Retinal pigment epithelial cell (primary cell): ENCODE results near the gene ILK.

ENCODE experiments used
- DNase-seq: peaks from one replicate; pipeline ENCODE4 v3.0.0-alpha.2; 2010; ENCODE audit warnings: low read depth
- H3K4me3 ChIP-seq: 2 replicates; pipeline ENCODE4 v1.5.1; 2011; ENCODE audit warnings: mild to moderate bottlenecking, low read length, control low read depth, moderate library complexity
- CTCF ChIP-seq: conservative IDR thresholded peaks from 2 replicates; pipeline ENCODE4 v1.5.1; 2011; ENCODE audit warnings: low read depth, low read length, control low read depth, inconsistent platforms

Gene ILK

DNA sequence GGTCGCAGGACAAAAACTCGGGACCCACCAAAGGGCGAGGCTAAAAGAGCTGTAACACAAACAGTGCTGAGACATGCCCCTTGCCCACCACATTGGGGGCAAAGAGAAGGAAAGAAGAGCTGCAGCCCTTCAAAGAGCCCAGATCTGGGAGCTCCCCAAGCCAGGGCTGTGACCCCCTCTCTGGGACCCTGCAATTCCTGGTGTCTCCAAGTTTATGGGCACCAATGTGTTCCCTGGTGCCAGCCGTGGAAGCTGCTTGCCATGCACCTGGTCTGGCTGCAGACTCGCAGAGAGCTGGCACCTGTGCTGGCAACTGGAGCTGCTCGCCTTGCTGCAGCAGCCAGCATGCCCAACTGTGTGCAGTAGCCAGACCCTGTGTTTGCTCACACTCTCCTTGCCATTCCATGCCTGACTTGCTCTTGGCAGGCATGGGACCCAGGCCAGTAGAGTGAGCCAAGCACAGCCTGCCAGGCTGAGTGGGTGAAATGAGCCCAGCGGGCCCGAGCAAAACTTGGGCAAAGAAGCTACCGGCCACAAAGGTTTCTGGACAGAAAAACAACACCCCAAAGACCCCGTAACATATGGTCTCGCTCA, 16.1 kb upstream of the ILK start:
- H3K4me3 ChIP-seq: no peak overlapping the region
- DNase-seq: no peak
- no peak for TF ChIP-seq CTCF

GRCh38 chr11:6588018-6588417, 15.6 kb upstream of the ILK start:
- no peak overlapping the region for H3K4me3 ChIP-seq
- TF ChIP-seq CTCF: no peak
- no peak for DNase-seq

- no peak for DNase-seq
- no peak for TF ChIP-seq CTCF
These were observed 9.3 kb upstream of the ILK start for GRCh38 chr11:6594142-6594768.

GRCh38 chr11:6596239-6596877, 7.2 kb upstream of the ILK start:
- TF ChIP-seq CTCF: no peak
- DNase-seq: no peak
- H3K4me3 ChIP-seq: no peak overlapping the region

More at GRCh38 chr11:6594142-6594768, 9.3 kb upstream of the ILK start:
- no peak overlapping the region for H3K4me3 ChIP-seq

DNA sequence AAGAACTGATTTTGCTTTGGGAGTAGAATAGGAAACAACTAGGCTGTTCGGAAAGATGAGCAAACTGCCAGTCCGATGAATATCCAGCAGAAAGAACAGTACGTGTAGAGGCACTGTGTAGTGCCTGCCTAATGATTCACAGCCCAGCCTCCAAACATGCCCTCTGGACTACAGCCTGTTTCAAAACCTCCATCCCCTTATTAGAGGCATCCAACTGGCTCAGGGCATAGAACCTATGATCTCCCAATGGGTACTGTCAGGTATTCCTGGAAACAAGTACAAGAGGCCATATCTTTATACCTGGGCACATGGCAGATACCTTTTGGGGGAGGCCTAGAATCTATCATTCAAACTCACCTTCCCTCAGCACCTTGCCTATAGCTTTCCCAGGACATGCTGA, 5.0 kb upstream of the ILK start:
- no peak for TF ChIP-seq CTCF
- no peak for DNase-seq
- no peak overlapping the region for H3K4me3 ChIP-seq

- no peak overlapping the region for H3K4me3 ChIP-seq
- no peak for TF ChIP-seq CTCF
- DNase-seq: no peak
These were observed 4.1 kb upstream of the ILK start for GRCh38 chr11:6599449-6599848.
